Stimulated activated CD8-positive, alpha-beta memory T cell treated with anti-CD3 and anti-CD28 coated beads, Interleukin-12 subunit alpha, Interleukin-12 subunit beta, amount 100 ng/mL, for 4 hours (primary cell): ENCODE measurements around the gene APOC4.
"Not testable (repeated sequence)": the region's sequence is repeated elsewhere in the genome, so short reads cannot be mapped to it uniquely, and the experiment has no call there.

Experiments
- DNase-seq: peaks from one replicate; pipeline ENCODE4 v3.0.0-alpha.2; 2020; ENCODE audit warnings: low read depth

Gene APOC4

DNA sequence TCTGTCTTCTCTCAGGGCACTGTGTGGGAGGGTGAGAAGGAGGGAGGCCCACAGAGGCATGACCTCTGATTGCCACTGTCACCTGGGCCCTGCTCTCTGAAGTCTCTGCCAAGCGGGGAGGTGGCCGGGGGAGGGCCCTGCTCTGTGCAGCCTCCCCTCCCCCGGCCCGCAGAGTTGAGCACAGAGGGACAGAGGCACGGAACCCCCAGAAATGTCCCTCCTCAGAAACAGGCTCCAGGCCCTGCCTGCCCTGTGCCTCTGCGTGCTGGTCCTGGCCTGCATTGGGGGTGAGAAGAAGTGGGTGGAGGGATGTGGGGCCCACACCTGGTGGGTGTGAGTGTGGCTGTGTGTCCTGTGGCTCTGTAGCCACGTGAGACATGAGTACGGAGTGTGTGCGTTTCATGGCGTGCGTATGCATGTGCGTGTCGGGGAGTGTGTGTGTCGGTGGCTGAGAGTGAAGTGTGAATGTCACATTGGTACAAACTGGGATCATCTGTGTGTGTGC lies at the start of gene APOC4:
TSS of gene APOC4 (plus strand) at position 171 of the 505 bp plus-strand sequence. CDS start at position 212, 41 bp downstream.
- no peak for DNase-seq

DNA sequence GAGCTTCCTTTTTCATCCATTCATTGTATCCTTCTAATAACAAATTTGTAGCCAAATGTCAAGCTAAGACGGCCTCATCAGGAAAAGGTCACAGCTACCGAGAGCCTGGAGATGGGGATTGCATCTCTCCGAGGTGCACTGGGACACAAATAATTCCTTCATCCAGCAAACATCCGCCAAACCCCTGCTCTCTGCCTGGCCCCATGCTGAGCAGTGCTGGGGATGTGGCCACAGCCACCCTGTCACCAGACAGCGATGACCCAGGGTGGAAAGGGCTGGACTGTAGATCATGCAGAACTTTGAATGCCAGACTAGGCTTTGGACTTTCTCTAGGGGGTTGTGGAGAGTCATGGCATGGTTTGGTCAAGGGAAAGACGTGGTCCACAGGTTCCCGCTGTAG lies 49.1 kb upstream of the APOC4 start:
- DNase-seq = no peak

- DNase-seq = no peak
Measured at GRCh38 chr19:44893332-44894051, 48.5 kb upstream of the APOC4 start.

DNA sequence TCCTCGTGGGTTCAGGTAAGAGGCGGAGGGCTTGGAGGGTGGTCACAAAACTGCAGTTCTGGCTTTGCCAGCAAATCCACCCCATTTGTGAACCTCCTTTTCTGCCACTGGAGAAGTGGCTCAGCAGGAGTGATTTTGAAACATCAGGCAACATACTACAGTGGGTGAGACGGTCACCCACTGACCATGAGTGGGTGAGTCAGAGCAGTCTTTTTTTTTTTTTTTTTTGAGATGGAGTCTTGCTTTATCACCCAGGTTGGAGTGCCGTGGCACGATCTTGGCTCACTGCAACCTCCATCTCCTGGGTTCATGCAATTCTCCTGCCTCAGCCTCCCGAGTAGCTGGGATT lies 48.0 kb upstream of the APOC4 start:
- DNase-seq = no peak

GRCh38 chr19:44894946-44895345 lies 47.1 kb upstream of the APOC4 start:
- no peak for DNase-seq

DNA sequence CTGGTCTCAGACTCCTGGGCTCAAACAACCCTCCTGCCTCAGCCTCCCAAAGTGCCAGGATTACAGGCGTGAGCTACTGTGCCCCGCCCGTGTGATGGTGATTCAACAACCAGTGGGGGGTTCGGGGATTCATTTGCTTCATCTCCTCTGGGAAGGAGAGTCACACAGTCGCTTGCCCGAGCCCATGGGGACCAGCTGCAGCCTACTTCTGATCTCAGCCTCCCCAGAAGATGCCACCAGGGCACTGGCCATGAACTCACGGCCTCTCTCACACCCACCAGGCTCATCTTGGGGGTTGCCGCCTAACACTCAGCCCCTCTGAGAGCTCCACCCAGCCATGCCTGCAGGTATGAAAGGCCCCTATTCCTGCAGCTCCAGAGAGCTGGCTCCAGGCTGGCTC lies 44.2 kb upstream of the APOC4 start:
- no peak for DNase-seq

GRCh38 chr19:44900328-44901244 lies 41.5 kb upstream of the APOC4 start:
- DNase-seq = no peak

GRCh38 chr19:44903216-44903601 lies 38.8 kb upstream of the APOC4 start:
- DNase-seq = no peak

DNA sequence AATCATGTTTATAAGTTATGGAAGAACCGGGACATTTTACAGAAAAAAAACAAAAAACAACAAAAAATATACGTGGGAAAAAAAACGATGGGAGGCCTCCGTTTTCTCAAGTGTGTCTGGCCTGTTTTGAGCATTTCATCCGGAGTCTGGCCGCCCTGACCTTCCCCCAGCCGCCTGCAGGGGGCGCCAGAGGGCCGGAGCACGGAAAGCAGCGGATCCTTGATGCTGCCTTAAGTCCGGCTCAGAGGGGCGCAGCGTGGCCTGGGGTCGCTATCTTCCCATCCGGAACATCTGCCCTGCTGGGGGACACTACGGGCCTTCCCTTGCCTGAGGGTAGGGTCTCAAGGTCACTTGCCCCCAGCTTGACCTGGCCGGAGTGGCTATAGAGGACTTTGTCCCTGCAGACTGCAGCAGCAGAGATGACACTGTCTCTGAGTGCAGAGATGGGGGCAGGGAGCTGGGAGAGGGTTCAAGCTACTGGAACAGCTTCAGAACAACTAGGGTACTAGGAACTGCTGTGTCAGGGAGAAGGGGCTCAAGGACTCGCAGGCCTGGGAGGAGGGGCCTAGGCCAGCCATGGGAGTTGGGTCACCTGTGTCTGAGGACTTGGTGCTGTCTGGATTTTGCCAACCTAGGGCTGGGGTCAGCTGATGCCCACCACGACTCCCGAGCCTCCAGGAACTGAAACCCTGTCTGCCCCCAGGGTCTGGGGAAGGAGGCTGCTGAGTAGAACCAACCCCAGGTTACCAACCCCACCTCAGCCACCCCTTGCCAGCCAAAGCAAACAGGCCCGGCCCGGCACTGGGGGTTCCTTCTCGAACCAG lies 38.2 kb upstream of the APOC4 start:
- peak; percentile 42 for DNase-seq

GRCh38 chr19:44904426-44904994 lies 37.5 kb upstream of the APOC4 start:
- DNase-seq = no peak

GRCh38 chr19:44905437-44906160 lies 36.4 kb upstream of the APOC4 start, which contains the start of gene APOE:
APOE (plus strand) TSS chr19:44905796; CDS start chr19:44906625, 829 bp downstream.
- DNase-seq = no peak

- DNase-seq = no peak
Measured at GRCh38 chr19:44907613-44908012, 34.4 kb upstream of the APOC4 start.

DNA sequence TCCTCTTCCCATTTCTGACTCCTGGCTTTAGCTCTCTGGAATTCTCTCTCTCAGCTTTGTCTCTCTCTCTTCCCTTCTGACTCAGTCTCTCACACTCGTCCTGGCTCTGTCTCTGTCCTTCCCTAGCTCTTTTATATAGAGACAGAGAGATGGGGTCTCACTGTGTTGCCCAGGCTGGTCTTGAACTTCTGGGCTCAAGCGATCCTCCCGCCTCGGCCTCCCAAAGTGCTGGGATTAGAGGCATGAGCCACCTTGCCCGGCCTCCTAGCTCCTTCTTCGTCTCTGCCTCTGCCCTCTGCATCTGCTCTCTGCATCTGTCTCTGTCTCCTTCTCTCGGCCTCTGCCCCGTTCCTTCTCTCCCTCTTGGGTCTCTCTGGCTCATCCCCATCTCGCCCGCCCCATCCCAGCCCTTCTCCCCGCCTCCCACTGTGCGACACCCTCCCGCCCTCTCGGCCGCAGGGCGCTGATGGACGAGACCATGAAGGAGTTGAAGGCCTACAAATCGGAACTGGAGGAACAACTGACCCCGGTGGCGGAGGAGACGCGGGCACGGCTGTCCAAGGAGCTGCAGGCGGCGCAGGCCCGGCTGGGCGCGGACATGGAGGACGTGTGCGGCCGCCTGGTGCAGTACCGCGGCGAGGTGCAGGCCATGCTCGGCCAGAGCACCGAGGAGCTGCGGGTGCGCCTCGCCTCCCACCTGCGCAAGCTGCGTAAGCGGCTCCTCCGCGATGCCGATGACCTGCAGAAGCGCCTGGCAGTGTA lies 33.8 kb upstream of the APOC4 start:
- no peak for DNase-seq

- no peak for DNase-seq
Measured at GRCh38 chr19:44908836-44909261, 33.2 kb upstream of the APOC4 start.

DNA sequence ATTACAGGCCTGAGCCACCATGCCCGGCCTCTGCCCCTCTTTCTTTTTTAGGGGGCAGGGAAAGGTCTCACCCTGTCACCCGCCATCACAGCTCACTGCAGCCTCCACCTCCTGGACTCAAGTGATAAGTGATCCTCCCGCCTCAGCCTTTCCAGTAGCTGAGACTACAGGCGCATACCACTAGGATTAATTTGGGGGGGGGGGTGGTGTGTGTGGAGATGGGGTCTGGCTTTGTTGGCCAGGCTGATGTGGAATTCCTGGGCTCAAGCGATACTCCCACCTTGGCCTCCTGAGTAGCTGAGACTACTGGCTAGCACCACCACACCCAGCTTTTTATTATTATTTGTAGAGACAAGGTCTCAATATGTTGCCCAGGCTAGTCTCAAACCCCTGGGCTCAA lies 32.3 kb upstream of the APOC4 start:
- DNase-seq = no peak

GRCh38 chr19:44911896-44912295 lies 30.1 kb upstream of the APOC4 start:
- DNase-seq = not testable (repeated sequence)

GRCh38 chr19:44912854-44913253 lies 29.2 kb upstream of the APOC4 start:
- no peak for DNase-seq

DNA sequence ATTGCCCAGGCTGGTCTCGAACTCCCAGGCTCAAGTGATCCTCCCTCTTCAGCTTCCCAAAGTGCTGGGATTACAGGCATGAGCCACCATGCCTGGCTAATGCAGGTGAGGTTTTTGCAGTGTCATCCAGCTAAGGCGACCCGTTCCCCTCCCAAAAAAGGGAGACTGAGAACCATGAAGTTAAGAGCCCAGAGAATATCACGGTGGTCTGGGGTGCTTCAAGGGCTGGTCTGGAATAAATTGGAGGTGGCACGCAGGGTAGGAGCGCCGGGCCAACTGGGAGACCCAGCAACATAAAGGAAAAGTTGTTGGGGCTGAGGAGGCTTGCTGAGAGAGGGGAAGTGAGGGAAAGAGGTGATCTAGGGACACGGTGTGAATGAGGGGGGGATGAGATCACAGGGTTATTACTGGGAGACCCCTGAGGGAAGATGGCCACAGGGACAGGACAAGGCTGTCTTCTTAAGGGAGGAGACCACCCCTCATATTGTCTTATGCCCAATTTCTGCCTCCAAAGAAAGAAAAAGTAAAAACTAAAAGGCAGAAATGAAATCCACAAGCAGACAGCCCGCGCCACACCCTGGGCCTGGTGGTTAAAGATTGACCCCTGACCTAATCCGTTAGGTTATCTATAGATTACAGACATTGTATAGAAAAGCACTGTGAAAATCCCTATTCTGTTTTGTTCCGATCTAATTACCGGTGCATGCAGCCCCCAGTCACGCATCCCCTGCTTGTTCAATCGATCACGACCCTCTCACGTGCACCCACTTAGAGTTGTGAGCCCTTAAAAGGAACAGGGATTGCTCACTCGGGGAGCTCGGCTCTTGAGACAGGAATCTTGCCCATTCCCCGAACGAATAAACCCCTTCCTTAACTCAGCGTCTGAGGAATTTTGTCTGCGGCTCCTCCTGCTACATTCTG lies 28.3 kb upstream of the APOC4 start:
- not testable (repeated sequence) for DNase-seq
